COLO829 (cell line): Measurements from ENCODE around the gene SVIL.

ENCODE experiments used
- DNase-seq: peaks from one replicate; pipeline ENCODE4 v3.0.0; 2012; ENCODE audit warnings: low spot score

The SVIL gene

GRCh38 chr10:29634764-29635625 is at the start of gene SVIL:
Gene SVIL (minus strand): TSS chr10:29634971. CDS start chr10:29555058, 79,913 bp downstream.
- no peak for DNase-seq

DNA sequence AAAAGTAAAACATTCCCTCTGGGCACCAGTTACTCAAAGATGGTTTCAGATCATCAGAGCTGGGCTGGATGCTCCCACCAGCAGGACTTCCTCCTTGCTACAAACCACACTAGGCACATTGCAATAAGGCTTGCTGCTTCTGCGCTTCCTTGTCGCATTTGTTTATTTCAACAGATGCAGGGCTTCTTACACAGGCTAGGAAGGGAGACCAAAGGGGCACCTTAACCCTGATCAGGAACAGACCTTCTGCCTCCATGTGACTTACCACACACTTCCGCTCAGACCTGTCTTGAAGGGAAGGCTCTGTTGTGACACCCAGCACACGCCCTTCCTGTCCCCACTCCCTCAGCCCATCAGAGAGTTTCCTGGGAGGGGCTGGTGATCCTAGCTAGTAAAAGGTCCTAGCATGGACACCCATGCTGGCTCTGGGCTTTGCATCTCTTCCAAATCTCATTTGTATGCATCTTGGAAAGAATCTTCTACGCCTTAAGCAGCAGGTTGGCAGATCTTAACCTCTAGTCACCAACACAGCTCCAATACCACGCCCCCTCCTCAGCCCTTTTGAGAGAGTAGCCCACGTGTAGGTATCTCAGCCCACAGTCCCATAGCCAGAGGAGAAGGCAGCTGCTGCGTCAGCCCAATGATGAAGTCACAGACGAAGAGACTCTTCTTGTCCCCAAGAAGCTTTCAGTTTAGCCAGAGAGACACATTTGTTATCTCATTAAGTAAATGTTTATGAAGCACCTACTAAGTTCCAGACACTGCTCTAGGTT is 47.1 kb upstream of the SVIL start:
- DNase-seq = no peak

- DNase-seq = no peak
Measured at GRCh38 chr10:29680091-29680490, 45.3 kb upstream of the SVIL start.

DNA sequence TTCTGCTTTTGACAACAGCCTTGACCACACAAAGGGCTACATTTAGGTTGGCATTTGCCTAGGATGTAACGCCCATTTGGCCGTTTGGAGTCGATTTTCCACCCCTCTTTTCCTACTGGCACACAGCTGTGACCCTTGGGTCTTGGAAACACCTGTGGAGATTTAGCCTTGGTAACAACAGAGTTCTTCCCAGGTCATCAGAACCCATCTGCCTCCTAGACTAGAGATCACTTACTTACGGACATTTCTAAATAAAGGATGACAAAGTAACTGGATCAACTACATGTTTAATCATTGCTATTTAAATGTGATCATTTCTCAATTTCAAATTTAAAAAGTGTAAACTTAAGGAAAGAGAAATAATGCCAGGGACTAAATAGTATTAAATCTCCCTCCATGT is 42.0 kb upstream of the SVIL start:
- no peak for DNase-seq

DNA sequence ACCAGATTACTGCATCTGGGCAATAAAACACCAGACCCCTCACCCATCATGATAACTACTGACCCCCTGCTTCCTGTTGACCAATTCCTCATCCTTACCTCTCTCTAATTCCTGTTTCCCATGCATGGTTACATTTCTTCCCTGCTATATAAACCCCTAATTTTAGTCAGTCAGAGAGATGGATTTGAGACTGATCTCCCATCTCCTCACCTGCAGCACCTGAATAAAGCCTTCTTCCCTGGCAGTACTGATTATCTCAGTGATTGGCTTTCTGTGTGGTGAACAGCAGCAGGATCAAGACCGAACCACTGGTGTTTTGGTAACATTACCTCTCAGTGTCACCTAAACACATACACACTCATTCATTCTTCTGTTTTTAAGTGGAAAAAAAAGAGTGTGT is 41.2 kb upstream of the SVIL start:
- no peak for DNase-seq

- no peak for DNase-seq
Measured at GRCh38 chr10:29671968-29672367, 37.2 kb upstream of the SVIL start.

DNA sequence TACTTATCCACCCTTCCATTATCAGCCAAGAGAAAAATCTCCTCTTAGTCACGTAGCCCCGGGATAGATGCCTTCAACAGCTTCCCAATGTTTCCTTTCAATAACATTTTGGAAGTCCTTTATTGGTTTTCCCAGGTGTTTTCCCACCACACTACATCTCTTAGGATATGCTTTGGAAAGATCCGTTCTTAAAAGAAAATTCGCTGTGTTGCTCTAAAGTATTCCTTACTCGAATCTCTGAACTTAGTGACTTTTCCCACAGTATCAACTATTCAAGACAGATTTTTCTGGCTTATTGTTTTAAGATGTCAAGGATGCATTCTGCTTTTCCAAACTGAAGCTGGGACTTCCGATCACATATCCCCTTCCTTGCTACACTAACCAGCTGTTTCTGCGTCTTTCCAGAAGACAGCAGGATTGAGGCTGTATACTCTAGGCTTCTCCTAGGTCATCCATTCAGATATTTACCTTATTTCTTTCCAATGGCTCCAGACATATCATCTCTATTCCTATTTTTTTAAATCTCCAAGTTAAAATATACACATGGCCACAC is 36.5 kb upstream of the SVIL start:
- DNase-seq = no peak

DNA sequence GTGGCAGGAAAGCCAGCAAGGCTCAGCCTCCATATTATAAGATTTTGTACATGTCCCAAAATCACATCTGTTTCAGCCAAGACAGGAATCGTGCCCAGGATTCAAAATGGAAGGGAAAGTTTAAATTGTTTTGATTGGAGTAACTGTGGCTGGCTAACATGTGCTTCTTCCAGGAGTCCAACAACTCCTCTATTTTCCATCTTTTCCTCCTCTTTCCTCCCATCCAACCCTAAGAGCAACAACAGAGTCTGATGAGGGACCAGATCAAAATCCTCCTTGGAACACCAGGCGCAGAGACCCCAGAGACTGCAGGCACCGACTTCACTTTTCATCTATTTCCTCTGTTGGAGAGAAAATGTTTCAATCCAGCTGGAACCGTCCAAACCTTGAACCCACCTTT is 36.0 kb upstream of the SVIL start:
- DNase-seq = no peak

- DNase-seq = no peak
Measured at GRCh38 chr10:29669149-29669548, 34.4 kb upstream of the SVIL start.

DNA sequence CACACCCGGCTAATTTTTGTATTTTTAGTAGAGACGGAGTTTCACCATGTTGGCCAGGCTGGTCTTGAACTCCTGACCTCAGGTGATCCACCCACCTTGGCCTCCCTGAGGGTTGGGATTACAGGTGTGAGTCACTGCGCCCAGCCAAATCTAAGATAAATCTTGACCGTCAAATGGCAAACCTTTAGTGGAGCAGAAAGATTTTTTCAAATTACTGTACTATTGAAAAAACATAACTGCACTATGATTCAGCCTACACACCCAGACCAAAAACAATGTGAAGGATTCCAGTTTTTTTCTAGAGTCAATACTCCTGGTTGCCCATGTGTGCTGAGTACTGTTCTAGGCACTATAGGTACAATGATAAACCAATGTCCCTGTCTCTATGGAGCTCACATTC is 33.9 kb upstream of the SVIL start:
- DNase-seq = no peak

DNA sequence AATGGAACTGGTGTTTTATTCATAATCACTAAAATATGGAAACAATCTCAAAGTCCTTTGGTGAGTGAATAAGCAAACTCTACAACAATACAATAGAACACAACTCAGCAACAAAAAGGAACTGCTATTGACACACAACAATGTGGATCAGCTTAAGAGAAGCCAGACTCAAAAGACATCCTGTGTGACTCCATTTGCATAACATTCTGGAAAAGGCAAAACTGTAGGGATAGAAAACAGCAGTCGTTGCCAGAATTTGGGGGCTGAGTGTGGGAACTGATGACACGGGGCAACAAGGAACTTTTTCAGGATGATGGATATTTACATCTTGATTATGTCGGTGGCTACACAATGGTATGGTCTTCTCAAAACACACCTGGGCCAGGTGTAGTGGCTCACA is 32.4 kb upstream of the SVIL start:
- DNase-seq = no peak

- no peak for DNase-seq
Measured at GRCh38 chr10:29666201-29666600, 31.4 kb upstream of the SVIL start.

DNA sequence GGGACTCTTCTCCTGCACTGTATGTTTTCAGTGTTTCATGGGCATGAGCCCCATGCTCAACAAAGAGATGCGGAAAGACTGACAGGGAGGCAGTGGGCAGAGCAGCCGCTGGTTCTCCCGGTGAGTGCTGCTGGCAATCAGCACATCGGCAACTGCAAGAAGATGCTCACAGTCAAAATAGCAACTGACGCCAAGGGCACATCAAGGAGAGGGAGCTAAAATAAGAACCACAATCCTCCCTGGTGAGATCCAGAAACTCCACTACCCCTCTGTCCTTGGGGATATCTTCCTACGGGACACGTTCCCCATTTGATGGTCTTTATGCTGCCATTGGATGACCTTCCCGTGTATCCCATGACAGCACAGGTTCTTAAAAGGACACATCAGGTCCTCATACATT is 28.9 kb upstream of the SVIL start:
- no peak for DNase-seq

DNA sequence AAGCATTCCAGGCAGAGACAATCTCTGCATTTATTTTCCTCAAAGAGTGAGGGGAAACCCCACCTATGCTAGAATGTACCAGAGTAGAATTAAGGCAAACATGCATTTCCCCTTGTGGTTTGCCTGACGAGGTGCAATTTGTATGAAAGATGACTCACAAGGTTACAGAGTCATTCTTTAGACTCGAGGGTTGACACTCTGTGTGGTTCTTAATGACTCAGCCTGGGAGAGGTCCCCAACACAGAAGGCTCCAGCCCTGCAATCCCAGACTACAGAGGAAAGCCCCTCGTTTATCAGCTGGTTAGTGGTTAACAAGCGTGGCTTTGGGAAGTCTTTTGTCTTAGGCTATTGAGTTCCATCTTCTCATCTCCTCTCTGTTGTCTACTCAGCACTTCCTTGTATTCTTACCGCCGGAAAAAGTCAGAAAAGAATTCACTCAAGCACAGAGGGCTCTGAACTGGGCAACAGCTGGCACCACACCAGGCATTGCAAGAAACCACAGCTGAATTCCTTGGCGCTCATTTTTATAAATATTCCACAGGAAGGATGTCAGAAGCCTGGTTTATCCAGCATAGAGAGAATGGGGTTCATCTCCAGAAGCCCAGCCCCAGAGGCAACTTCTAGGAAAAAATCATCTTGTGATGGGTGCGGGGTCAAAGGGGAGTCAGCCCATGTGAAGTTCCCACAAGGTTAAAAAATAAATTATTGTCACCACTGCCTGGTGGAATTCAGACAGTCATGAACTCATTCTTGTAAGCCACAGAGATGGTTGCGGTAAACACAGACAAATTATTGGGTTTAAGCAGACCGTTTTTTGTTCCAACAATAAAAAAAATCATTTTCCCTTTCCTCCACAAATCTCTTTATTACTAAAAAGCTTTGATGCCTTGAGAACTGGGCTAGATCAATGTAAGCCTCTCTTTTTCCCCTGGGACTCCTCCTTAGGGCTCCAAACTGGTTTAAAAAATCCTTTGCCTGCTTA is 24.5 kb upstream of the SVIL start:
- DNase-seq = peak; percentile 93

GRCh38 chr10:29657719-29658274 is 23.0 kb upstream of the SVIL start:
- DNase-seq = no peak

GRCh38 chr10:29656451-29656992 is 21.8 kb upstream of the SVIL start:
- no peak for DNase-seq

GRCh38 chr10:29652192-29652591 is 17.4 kb upstream of the SVIL start:
- no peak for DNase-seq

GRCh38 chr10:29651767-29652166 is 17.0 kb upstream of the SVIL start:
- no peak for DNase-seq

GRCh38 chr10:29650552-29650944 is 15.8 kb upstream of the SVIL start:
- no peak for DNase-seq

- no peak for DNase-seq
Measured at GRCh38 chr10:29649561-29650551, 15.1 kb upstream of the SVIL start.
